ENCODE measurements around the gene PRELID3B.

DNA sequence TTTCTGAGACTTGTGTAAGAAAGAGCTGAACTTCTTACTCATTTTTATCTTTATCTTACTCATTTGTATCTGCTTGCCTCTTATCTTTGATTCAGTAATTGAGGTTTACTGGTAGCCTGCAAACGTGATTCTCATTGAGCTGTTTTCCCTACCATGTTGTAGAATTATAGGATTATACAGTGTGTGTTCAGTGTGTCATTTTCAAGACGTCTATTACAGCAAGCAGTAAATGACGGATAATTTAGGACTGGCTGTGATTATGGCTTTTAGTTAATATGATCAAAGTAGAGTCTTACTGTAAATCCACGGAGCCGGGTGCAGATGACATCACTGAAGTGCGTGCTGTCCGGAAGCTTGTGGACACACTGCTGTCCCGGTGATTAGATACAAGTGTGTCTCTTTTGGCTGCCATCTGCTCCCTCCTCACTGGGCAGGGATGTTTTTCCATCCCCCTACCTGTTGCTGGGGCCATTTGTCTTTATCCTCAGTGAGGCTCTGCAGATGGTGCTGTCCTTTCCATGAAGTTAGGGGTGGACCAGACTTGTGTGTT is 55.5 kb downstream of the PRELID3B start:
- TF ChIP-seq EZH2phosphoT487 (IDR thresholded peaks at IDR 0.05; ENCODE audit: insufficient read depth, low read depth): no peak
- TF ChIP-seq EZH2 (IDR thresholded peaks at IDR 0.05; ENCODE audit: insufficient read depth, poor library complexity, severe bottlenecking): no peak

Data from GM23248 (cell line).